ENCODE results near the gene SYT5.
"Not testable (repeated sequence)": the region's sequence is repeated elsewhere in the genome, so short reads cannot be mapped to it uniquely, and the experiment has no call there.

Gene SYT5

DNA sequence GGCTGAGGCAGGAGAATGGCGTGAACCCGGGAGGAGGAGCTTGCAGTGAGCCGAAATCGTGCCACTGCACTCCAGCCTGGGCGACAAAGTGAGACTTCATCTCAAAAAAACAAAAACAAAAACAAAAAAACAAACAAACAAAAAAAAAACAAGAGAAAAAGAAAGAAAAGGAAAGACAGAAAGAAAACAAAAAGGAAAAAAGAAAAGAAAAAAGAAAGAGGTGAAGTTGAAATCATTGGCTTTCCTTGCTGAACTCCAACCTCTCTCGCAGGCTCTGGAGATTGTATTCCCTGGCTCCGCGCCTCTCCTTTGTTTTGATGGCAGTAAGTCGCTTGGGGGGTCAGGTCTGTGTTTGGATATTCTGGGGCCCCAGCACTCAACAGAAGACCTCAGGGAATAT, 7.8 kb downstream of the SYT5 start:
- DNase-seq (ENCODE audit: low read depth, low spot score), result not testable (repeated sequence)

DNA sequence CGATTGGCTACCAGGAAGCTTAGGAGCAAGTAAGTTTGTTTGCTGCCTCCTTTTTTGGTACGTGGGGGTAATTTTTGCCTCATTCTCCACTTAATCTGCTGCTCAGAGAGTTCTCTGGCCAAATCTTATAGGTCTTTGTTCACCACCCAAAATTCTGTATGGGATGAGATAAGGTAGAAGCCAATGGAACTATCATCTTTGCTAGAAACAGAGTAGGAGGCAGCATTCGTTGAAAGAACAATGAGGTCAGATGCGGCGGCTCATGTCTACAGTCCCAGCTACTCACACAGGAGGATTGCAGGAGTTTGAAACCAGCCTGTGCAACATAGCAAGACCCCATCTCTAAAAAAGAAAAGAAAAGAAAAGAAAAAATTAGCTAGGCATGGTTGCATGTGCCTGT, 8.6 kb downstream of the SYT5 start:
- DNase-seq (ENCODE audit: low read depth, low spot score), result no peak

GRCh38 chr19:55169136-55169535, 11.0 kb downstream of the SYT5 start:
- DNase-seq (ENCODE audit: low read depth, low spot score), result no peak

GRCh38 chr19:55166530-55167268, 13.4 kb downstream of the SYT5 start, which contains the start of gene DNAAF3:
Gene DNAAF3, minus strand, starts transcription at chr19:55166613. Its CDS starts 200 bp downstream, at chr19:55166413.
- DNase-seq (ENCODE audit: low read depth, low spot score), result peak; percentile 99

GRCh38 chr19:55165952-55166529, 14.0 kb downstream of the SYT5 start:
- DNase-seq (ENCODE audit: low read depth, low spot score), result peak; percentile 82

DNA sequence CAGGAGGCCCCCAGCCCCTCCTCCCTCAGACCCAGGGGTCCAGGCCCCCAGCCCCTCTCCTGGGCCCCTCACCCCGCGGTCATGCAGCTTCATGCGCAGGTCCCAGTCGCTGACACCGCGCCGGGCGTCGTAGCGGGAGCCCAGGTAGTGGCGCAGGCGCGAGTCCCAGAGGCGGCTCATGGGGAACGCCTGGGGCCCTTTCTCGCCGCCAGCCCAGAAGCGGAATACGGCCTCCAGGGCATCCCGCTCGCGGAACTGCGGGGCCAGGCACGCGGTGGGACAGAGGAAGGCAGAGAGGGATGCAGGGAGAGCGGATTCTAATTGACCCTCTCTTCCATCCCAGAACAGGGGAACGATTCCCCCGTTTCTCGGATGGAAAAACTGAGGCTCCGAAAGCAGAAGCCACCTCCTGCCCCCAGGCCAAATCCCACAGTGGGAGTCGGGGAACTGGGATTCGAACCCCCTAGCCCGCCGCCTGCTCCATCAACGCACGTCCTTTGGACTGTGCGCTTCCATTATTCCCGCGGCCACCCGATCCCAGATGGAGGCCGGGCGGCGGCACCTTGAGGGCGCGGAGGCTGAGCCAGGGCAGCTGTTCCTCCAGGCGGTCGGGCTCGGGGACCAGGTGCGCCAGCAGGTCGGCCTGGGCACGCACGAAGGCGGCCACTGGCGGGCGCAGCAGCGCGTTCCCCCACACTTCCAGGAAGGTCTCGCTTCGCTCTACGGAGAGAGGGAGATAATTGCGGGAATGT, 18.3 kb downstream of the SYT5 start:
- DNase-seq (ENCODE audit: low read depth, low spot score), result no peak

GRCh38 chr19:55160986-55161365, 19.1 kb downstream of the SYT5 start:
- no peak for DNase-seq (ENCODE audit: low read depth, low spot score)

- DNase-seq (ENCODE audit: low read depth, low spot score), result peak; percentile 91
These were observed 19.7 kb downstream of the SYT5 start for GRCh38 chr19:55160128-55160985.

- DNase-seq (ENCODE audit: low read depth, low spot score), result no peak
These were observed 21.0 kb downstream of the SYT5 start for GRCh38 chr19:55158848-55159749.

GRCh38 chr19:55158423-55158822, 21.7 kb downstream of the SYT5 start:
- no peak for DNase-seq (ENCODE audit: low read depth, low spot score)

DNA sequence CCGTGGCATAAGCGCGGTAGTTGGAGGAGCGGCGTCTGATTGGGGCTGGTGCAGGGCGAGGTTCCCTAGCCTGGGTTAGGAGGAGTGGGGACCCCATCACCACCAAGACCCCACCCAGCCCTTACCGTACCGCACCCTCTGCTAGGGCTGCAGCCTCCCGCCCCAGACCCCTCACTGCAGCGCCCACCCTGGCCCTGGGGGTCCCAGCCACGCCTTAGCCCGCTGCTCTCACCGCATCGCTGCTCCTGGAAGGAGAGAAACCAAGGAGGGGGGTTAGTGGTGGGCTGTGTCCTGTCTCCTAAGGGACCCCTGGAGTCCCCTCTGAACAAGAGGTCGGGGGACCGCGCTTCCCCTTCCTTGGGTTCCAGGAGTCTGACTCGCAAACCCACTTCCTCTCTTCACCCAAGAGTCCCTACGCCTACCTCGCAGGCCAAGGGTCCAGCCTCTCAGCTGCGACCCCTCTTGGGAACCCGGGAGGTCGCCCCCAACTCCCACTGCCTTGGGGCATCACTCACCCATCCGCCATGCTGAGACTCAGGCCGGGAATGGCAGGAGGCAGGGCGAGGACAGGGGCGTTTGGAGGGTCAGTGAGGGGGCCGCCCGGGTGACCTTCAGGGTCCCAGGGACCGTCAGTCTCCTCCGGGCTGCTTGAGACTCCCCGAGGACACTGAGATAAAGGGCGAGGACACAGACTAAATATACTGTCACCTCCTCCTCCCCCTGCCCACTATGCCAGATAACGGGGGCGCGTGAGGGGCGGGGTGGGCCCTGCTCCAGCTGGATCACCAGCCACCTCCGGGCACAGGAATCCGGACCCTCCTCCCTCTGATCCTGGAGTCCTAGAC, 22.8 kb downstream of the SYT5 start, which contains the start of gene TNNI3:
TNNI3 (minus strand) TSS at position 669 of the 845 bp plus-strand sequence; CDS start at position 526, 143 bp downstream.
- no peak for DNase-seq (ENCODE audit: low read depth, low spot score)

GRCh38 chr19:55156202-55157063, 23.7 kb downstream of the SYT5 start:
- DNase-seq (ENCODE audit: low read depth, low spot score), result peak; percentile 22

- not testable (repeated sequence) for DNase-seq (ENCODE audit: low read depth, low spot score)
These were observed 24.3 kb downstream of the SYT5 start for GRCh38 chr19:55155784-55156183.

GRCh38 chr19:55153652-55154264, 26.3 kb downstream of the SYT5 start:
- DNase-seq (ENCODE audit: low read depth, low spot score), result no peak

DNA sequence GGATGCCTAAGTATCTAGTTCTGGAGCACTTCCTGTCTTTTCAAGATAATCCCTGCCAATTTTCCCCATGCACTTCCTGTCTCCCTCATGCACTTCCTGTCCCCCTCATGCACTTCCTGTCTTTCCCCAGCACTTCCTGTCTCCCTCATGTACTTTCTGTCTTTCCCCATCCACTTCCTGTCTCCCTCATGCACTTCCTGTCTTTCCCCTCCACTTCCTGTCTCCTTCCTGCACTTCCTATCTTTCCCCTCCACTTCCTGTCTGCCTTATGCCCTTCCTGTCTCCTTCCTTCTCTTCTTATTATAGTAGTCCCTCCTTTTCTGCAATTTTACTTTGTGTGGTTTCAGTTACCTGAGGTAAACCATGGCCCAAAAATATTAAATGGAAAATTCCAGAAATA, 28.1 kb downstream of the SYT5 start:
- DNase-seq (ENCODE audit: low read depth, low spot score), result no peak

- DNase-seq (ENCODE audit: low read depth, low spot score), result peak; percentile 25
These were observed 30.7 kb downstream of the SYT5 start, which contains the start of gene TNNT1 for GRCh38 chr19:55149078-55150003. Gene TNNT1, minus strand, starts transcription at chr19:55149206. Its CDS starts 2,049 bp downstream, at chr19:55147157.

All from astrocyte of the hippocampus (primary cell).